Tibial nerve (tissue), 4 donors: ENCODE results near the gene KCNH8. TPM values are rescaled to one million over a fixed set of nuclear protein-coding genes. Genes with fewer than 3 reads are reported as not detected.

Source experiments
- DNase-seq, 2 donors: peaks; one replicate each; pipeline ENCODE4 v3.0.0-alpha.2; 2019; ENCODE audit warnings: low spot score in 2 of 2
- H3K27ac ChIP-seq, 4 donors: fragments of 200-600 bp; sonication (generic) in 3 of 4; one replicate each; pipeline ENCODE4 v1.5.1; 2017 to 2019; ENCODE audit warnings: mild to moderate bottlenecking in 1 of 4
- H3K27me3 ChIP-seq, 2 donors: fragments of 200-600 bp; sonication (generic) in 1 of 2; one replicate each; pipeline versions ENCODE4 v1.5.1 to v1.6.0; 2017 to 2019
- H3K36me3 ChIP-seq, 3 donors: fragments of 200-600 bp; sonication (generic); one replicate each; pipeline ENCODE4 v1.5.1; 2018 to 2019
- H3K4me1 ChIP-seq, 4 donors: fragments of 200-600 bp; sonication (generic) in 3 of 4; one replicate each; pipeline ENCODE4 v1.5.1; 2017 to 2019
- H3K4me3 ChIP-seq, 4 donors: fragments of 200-600 bp; sonication (generic) in 3 of 4; one replicate each; pipeline ENCODE4 v1.5.1; 2017 to 2019; ENCODE audit warnings: mild to moderate bottlenecking in 1 of 4, moderate library complexity in 1 of 4
- H3K9me3 ChIP-seq, 4 donors: fragments of 200-600 bp; sonication (generic) in 3 of 4; one replicate each; pipeline ENCODE4 v1.5.1; 2017 to 2019
- CTCF ChIP-seq, 5 experiments: fragments of 200-600 bp in 3 of 5; fragments of 450-650 bp in 2 of 5; sonication (generic) in 3 of 5; IDR thresholded peaks; one replicate each; pipeline ENCODE4 v1.5.1; 2016 to 2019; ENCODE audit warnings: antibody characterized with exemption in 5 of 5, mild to moderate bottlenecking in 3 of 5, moderate library complexity in 2 of 5
- EP300 ChIP-seq, 2 donors: sonication (generic); formaldehyde crosslinking; IDR thresholded peaks; one replicate each; pipeline ENCODE4 v1.6.1; 2017; ENCODE audit warnings: antibody characterized with exemption in 2 of 2, mild to moderate bottlenecking in 1 of 2
- POLR2A ChIP-seq, 2 donors: fragments of 450-650 bp; IDR thresholded peaks; one replicate each; pipeline ENCODE4 v1.6.1; 2017; ENCODE audit warnings: antibody characterized with exemption in 2 of 2, mild to moderate bottlenecking in 2 of 2, moderate library complexity in 2 of 2
- WGBS, 2 donors: methylation state at CpG; one replicate each; pipeline ENCODE4 v1.1.5; 2018; 5-methylcytosine and 5-hydroxymethylcytosine counted together
- total RNA-seq, 4 donors: library from RNA; depleted of rRNA; stranded (reverse); fragments of >200 nt; gene quantifications; one replicate each; pipeline ENCODE4 v1.1.0, GENCODE V29; 2016

KCNH8 gene
- total RNA-seq, 4 donors from 2014 or later, result 0.22 to 0.98 (median 0.51) TPM

- TF ChIP-seq CTCF (IDR thresholded peaks at IDR 0.05) (no peak), POLR2A (IDR thresholded peaks at IDR 0.05) (no peak), EP300 (IDR thresholded peaks at IDR 0.05) (no peak)
- WGBS, 2 donors, result 79 to 85% methylated on average over 6 of the region's 6 CpGs
- no peaks in the 10 kb centered on the region for H3K9me3 ChIP-seq
- H3K4me1 ChIP-seq, result no peaks in the 10 kb centered on the region
- H3K27ac ChIP-seq, result no peak overlapping the region
- DNase-seq, result no peak
- no peaks in the 10 kb centered on the region for H3K27me3 ChIP-seq
- H3K36me3 ChIP-seq, result no peaks in the 10 kb centered on the region
- no peak overlapping the region for H3K4me3 ChIP-seq
Measured at GRCh38 chr3:19487386-19487785, 339.1 kb downstream of the KCNH8 start.

- H3K4me1 ChIP-seq, result no peaks in the 10 kb centered on the region
- WGBS, 2 donors, result 81 to 83% methylated on average over 4 of the region's 4 CpGs
- TF ChIP-seq CTCF (IDR thresholded peaks at IDR 0.05), result no peak
- no peak for TF ChIP-seq POLR2A (IDR thresholded peaks at IDR 0.05)
- TF ChIP-seq EP300 (IDR thresholded peaks at IDR 0.05), result no peak
Measured at GRCh38 chr3:19488939-19489338, 340.6 kb downstream of the KCNH8 start.

GRCh38 chr3:19489936-19490335 is 341.6 kb downstream of the KCNH8 start:
- no peaks in the 10 kb centered on the region for H3K9me3 ChIP-seq
- H3K27me3 ChIP-seq, result no peaks in the 10 kb centered on the region
- no peak overlapping the region for H3K27ac ChIP-seq
- no peak overlapping the region for H3K4me3 ChIP-seq
- TF ChIP-seq EP300 (IDR thresholded peaks at IDR 0.05) (no peak), CTCF (IDR thresholded peaks at IDR 0.05) (no peak), POLR2A (IDR thresholded peaks at IDR 0.05) (no peak)
- H3K36me3 ChIP-seq, result no peaks in the 10 kb centered on the region
- no peak for DNase-seq
- WGBS, 2 donors, result 94 to 95% methylated on average over 8 to 10 of the region's 13 CpGs
- no peaks in the 10 kb centered on the region for H3K4me1 ChIP-seq

More at GRCh38 chr3:19488939-19489338, 340.6 kb downstream of the KCNH8 start:
- H3K27me3 ChIP-seq, result no peaks in the 10 kb centered on the region
- no peaks in the 10 kb centered on the region for H3K9me3 ChIP-seq
- H3K27ac ChIP-seq, result no peak overlapping the region
- no peaks in the 10 kb centered on the region for H3K36me3 ChIP-seq
- DNase-seq, result no peak
- H3K4me3 ChIP-seq, result no peak overlapping the region

GRCh38 chr3:19506171-19506570 is 357.9 kb downstream of the KCNH8 start:
- DNase-seq, result no peak
- H3K9me3 ChIP-seq, result no peaks in the 10 kb centered on the region
- H3K27ac ChIP-seq, result no peak overlapping the region
- no peak for TF ChIP-seq CTCF (IDR thresholded peaks at IDR 0.05)
- TF ChIP-seq EP300 (IDR thresholded peaks at IDR 0.05), result no peak
- TF ChIP-seq POLR2A (IDR thresholded peaks at IDR 0.05), result no peak
- no peaks in the 10 kb centered on the region for H3K27me3 ChIP-seq
- no peaks in the 10 kb centered on the region for H3K36me3 ChIP-seq
- whole genome bisulfite sequencing, 2 donors, result 83 to 89% methylated on average over 1 of the region's 1 CpG
- H3K4me1 ChIP-seq, result no peaks in the 10 kb centered on the region
- no peak overlapping the region for H3K4me3 ChIP-seq

- H3K27ac ChIP-seq, result no peak overlapping the region
- no peaks in the 10 kb centered on the region for H3K4me1 ChIP-seq
- 95 to 100% methylated on average over 1 of the region's 1 CpG for whole genome bisulfite sequencing, 2 donors
- no peaks in the 10 kb centered on the region for H3K27me3 ChIP-seq
- H3K4me3 ChIP-seq, result no peak overlapping the region
- no peak for DNase-seq
- no peaks in the 10 kb centered on the region for H3K36me3 ChIP-seq
- no peaks in the 10 kb centered on the region for H3K9me3 ChIP-seq
- no peak for TF ChIP-seq POLR2A (IDR thresholded peaks at IDR 0.05)
- TF ChIP-seq EP300 (IDR thresholded peaks at IDR 0.05), result no peak
- no peak for TF ChIP-seq CTCF (IDR thresholded peaks at IDR 0.05)
Measured at GRCh38 chr3:19522305-19522704, 374.0 kb downstream of the KCNH8 start.
